Lower leg skin (tissue), 3 donors: ENCODE data around the gene GRIK4.

Experiments used
- CTCF ChIP-seq, 3 donors: fragments of 450-650 bp; IDR thresholded peaks; one replicate each; pipeline ENCODE4 v1.5.1; 2016; ENCODE audit warnings: antibody characterized with exemption in 3 of 3, mild to moderate bottlenecking in 3 of 3, moderate library complexity in 2 of 3
- POLR2A ChIP-seq, 2 donors: fragments of 450-650 bp; IDR thresholded peaks; one replicate each; pipeline ENCODE4 v1.6.1; 2016 to 2017; ENCODE audit warnings: antibody characterized with exemption in 2 of 2, mild to moderate bottlenecking in 1 of 2, moderate library complexity in 1 of 2

GRCh38 chr11:120936356-120936755 lies 424.8 kb downstream of the GRIK4 start:
- TF ChIP-seq POLR2A (IDR thresholded peaks at IDR 0.05): no peak
- TF ChIP-seq CTCF (IDR thresholded peaks at IDR 0.05): no peak
